Uterus (tissue), 2 donors: ENCODE data around the gene XXYLT1.

Source experiments
- POLR2A ChIP-seq, 2 donors: fragments of 450-650 bp; IDR thresholded peaks; one replicate each; pipeline ENCODE4 v1.6.1; 2016; ENCODE audit warnings: antibody characterized with exemption in 2 of 2, mild to moderate bottlenecking in 1 of 2, moderate library complexity in 1 of 2
- TF ChIP-seq, protein P1 (sequence below), 4 experiments: fragments of 200-600 bp in 2 of 4; fragments of 450-650 bp in 2 of 4; sonication (generic) in 2 of 4; IDR thresholded peaks; one replicate each; pipeline ENCODE4 v1.5.1; 2016 to 2019; ENCODE audit warnings: antibody characterized with exemption in 4 of 4, mild to moderate bottlenecking in 2 of 4, moderate library complexity in 1 of 4

GRCh38 chr3:195150181-195151118 lies 120.5 kb downstream of the XXYLT1 start:
- TF ChIP-seq, protein P1, sequence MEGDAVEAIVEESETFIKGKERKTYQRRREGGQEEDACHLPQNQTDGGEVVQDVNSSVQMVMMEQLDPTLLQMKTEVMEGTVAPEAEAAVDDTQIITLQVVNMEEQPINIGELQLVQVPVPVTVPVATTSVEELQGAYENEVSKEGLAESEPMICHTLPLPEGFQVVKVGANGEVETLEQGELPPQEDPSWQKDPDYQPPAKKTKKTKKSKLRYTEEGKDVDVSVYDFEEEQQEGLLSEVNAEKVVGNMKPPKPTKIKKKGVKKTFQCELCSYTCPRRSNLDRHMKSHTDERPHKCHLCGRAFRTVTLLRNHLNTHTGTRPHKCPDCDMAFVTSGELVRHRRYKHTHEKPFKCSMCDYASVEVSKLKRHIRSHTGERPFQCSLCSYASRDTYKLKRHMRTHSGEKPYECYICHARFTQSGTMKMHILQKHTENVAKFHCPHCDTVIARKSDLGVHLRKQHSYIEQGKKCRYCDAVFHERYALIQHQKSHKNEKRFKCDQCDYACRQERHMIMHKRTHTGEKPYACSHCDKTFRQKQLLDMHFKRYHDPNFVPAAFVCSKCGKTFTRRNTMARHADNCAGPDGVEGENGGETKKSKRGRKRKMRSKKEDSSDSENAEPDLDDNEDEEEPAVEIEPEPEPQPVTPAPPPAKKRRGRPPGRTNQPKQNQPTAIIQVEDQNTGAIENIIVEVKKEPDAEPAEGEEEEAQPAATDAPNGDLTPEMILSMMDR (IDR thresholded peaks at IDR 0.05) = no peak
- peak in 1 of 2 donors; percentile 17 for TF ChIP-seq POLR2A (IDR thresholded peaks at IDR 0.05)
